Mucosa of descending colon (tissue), 3 donors: ENCODE measurements around the gene PDE9A. TPM values are rescaled to one million over a fixed set of nuclear protein-coding genes. Genes with fewer than 3 reads are reported as not detected.

ENCODE experiments used
- ATAC-seq: fragments of 200-7000 bp; cut with Tn5 transposase; one replicate; pipeline ENCODE4 v1.9.1; 2020; ENCODE audit warnings: mild to moderate bottlenecking, moderate library complexity
- DNase-seq, 3 donors: peaks; one replicate each; pipeline ENCODE4 v3.0.0-alpha.2; 2020
- H3K36me3 ChIP-seq: fragments of 200-600 bp; one replicate; pipeline ENCODE4 v1.8.0; 2021; ENCODE audit warnings: low read depth, mild to moderate bottlenecking
- H3K4me1 ChIP-seq: fragments of 200-600 bp; one replicate; pipeline ENCODE4 v1.8.0; 2021; ENCODE audit warnings: low read depth, mild to moderate bottlenecking
- H3K4me3 ChIP-seq: fragments of 200-600 bp; one replicate; pipeline ENCODE4 v1.8.0; 2021; ENCODE audit warnings: mild to moderate bottlenecking
- H3K9me3 ChIP-seq: fragments of 200-600 bp; one replicate; pipeline ENCODE4 v1.8.0; 2021; ENCODE audit warnings: mild to moderate bottlenecking
- CTCF ChIP-seq: fragments of 200-600 bp; IDR thresholded peaks from one replicate; pipeline ENCODE4 v1.8.0; 2022; ENCODE audit warnings: antibody characterized with exemption, mild to moderate bottlenecking
- intact Hi-C, 2 donors: fragments of 100-400 bp; cut with DNase I in 1 of 2; cut with micrococcal nuclease in 1 of 2; formaldehyde crosslinking; loops; one replicate each; pipeline versions ENCODE4 v1.11.0 to v1.11.1; 2022; cut with DNase I, micrococcal nuclease
- total RNA-seq, 3 donors: library from RNA; stranded (reverse); fragmentation: NEBNext Ultra II Directional in 2 of 3; extraction: Animal tissue kit (Norgen Biotek cat#: 25700) in 2 of 3; gene quantifications; one replicate each; pipeline versions ENCODE4 v1.2.1 to v1.2.4, GENCODE V29; 2021 to 2023
- donor health status: DM: no; HTN: no; CAD: no; lungs with moderate emphysema.
- donor health status: DM: no; HTN: no; CAD: no.
- donor health status: DM: no; HTN: yes; CAD: no.

PDE9A gene
- total RNA-seq, 3 donors from 2014 or later, result 98.4 to 200 (median 167) TPM

GRCh38 chr21:42782723-42783242 is 129.4 kb downstream of the PDE9A start:
- intact Hi-C loops, result no loop called here
- H3K4me1 ChIP-seq, result peaks cover 8% of the 10 kb centered on the region
- H3K36me3 ChIP-seq, result no peaks in the 10 kb centered on the region
- no peak for TF ChIP-seq CTCF
- H3K4me3 ChIP-seq, result no peak overlapping the region
- peak in 1 of 3 donors; percentile 27 for DNase-seq
- no peak for ATAC-seq
- no peaks in the 10 kb centered on the region for H3K9me3 ChIP-seq

- Histone ChIP-seq H3K9me3 (no peaks in the 10 kb centered on the region), H3K4me1 (peaks cover 8% of the 10 kb centered on the region), H3K36me3 (no peaks in the 10 kb centered on the region), H3K4me3 (no peak overlapping the region)
- DNase-seq (peak in 2 of 3 donors; percentile 24 to 39), ATAC-seq (peak; percentile 11)
- no peak for TF ChIP-seq CTCF
- intact Hi-C loops, result no loop called here
Observed at GRCh38 chr21:42784276-42784675, 130.9 kb downstream of the PDE9A start.

GRCh38 chr21:42784896-42785451 is 131.6 kb downstream of the PDE9A start:
- H3K4me3 ChIP-seq, result no peak overlapping the region
- ATAC-seq (no peak), DNase-seq (peak in 1 of 3 donors; percentile 28)
- H3K4me1 ChIP-seq, result peaks cover 8% of the 10 kb centered on the region
- no peak for TF ChIP-seq CTCF
- intact Hi-C loops, result no loop called here
- H3K9me3 ChIP-seq, result no peaks in the 10 kb centered on the region
- no peaks in the 10 kb centered on the region for H3K36me3 ChIP-seq

- no peak for TF ChIP-seq CTCF
- Histone ChIP-seq H3K4me3 (no peak overlapping the region), H3K36me3 (no peaks in the 10 kb centered on the region), H3K4me1 (peaks cover 11% of the 10 kb centered on the region), H3K9me3 (no peaks in the 10 kb centered on the region)
- intact Hi-C loops, result no loop called here
- DNase-seq (no peak), ATAC-seq (no peak)
Observed at GRCh38 chr21:42785666-42786427, 132.4 kb downstream of the PDE9A start.

GRCh38 chr21:42786884-42787283 is 133.5 kb downstream of the PDE9A start:
- H3K9me3 ChIP-seq, result no peaks in the 10 kb centered on the region
- no peaks in the 10 kb centered on the region for H3K36me3 ChIP-seq
- TF ChIP-seq CTCF, result no peak
- no peak for DNase-seq
- H3K4me3 ChIP-seq, result no peak overlapping the region
- no peak for ATAC-seq
- H3K4me1 ChIP-seq, result peaks cover 4% of the 10 kb centered on the region
- intact Hi-C loops, result no loop called here
